HTERT RPE-1 (cell line): ENCODE data around the gene MRTFA.
"Not testable (repeated sequence)": the region's sequence is repeated elsewhere in the genome, so short reads cannot be mapped to it uniquely, and the experiment has no call there.

Source experiments
- in situ Hi-C: fragments of 300-500 bp; cut with MboI; formaldehyde crosslinking; loops from 4 replicates; pipeline ENCODE4 v1.14.3; 2020; ENCODE audit warnings: low sequenced_read_pairs

The MRTFA gene

GRCh38 chr22:40502919-40503318, 133.6 kb downstream of the MRTFA start:
- in situ Hi-C loops = no loop called here

GRCh38 chr22:40500465-40500786, 136.1 kb downstream of the MRTFA start:
- in situ Hi-C loops = not testable (repeated sequence)

GRCh38 chr22:40499209-40499623, 137.3 kb downstream of the MRTFA start:
- in situ Hi-C loops = no loop called here

GRCh38 chr22:40498420-40499208, 137.9 kb downstream of the MRTFA start:
- in situ Hi-C loops = no loop called here

GRCh38 chr22:40493441-40493840, 143.1 kb downstream of the MRTFA start:
- in situ Hi-C loops = no loop called here

- in situ Hi-C loops = no loop called here
Measured at GRCh38 chr22:40491990-40492631, 144.4 kb downstream of the MRTFA start.

- in situ Hi-C loops = no loop called here
Measured at GRCh38 chr22:40487663-40488249, 148.8 kb downstream of the MRTFA start.

GRCh38 chr22:40486962-40487602, 149.4 kb downstream of the MRTFA start:
- in situ Hi-C loops = no loop called here

GRCh38 chr22:40485813-40486667, 150.5 kb downstream of the MRTFA start:
- in situ Hi-C loops = no loop called here

- in situ Hi-C loops = no loop called here
Measured at GRCh38 chr22:40484906-40485669, 151.4 kb downstream of the MRTFA start.

- in situ Hi-C loops = no loop called here
Measured at GRCh38 chr22:40482886-40483285, 153.6 kb downstream of the MRTFA start.

- in situ Hi-C loops = no loop called here
Measured at GRCh38 chr22:40482391-40482790, 154.1 kb downstream of the MRTFA start.

- in situ Hi-C loops = no loop called here
Measured at GRCh38 chr22:40480996-40481395, 155.5 kb downstream of the MRTFA start.

- in situ Hi-C loops = no loop called here
Measured at GRCh38 chr22:40479887-40480538, 156.5 kb downstream of the MRTFA start.

GRCh38 chr22:40479126-40479800, 157.3 kb downstream of the MRTFA start:
- in situ Hi-C loops = no loop called here

GRCh38 chr22:40478338-40479125, 158.0 kb downstream of the MRTFA start:
- in situ Hi-C loops = no loop called here

GRCh38 chr22:40477683-40478337, 158.7 kb downstream of the MRTFA start:
- in situ Hi-C loops = no loop called here

GRCh38 chr22:40476341-40476740, 160.2 kb downstream of the MRTFA start:
- in situ Hi-C loops = no loop called here
